ENCODE data around the gene ADD3.
"Not testable (repeated sequence)": the region's sequence is repeated elsewhere in the genome, so short reads cannot be mapped to it uniquely, and the experiment has no call there.

ADD3 gene

DNA sequence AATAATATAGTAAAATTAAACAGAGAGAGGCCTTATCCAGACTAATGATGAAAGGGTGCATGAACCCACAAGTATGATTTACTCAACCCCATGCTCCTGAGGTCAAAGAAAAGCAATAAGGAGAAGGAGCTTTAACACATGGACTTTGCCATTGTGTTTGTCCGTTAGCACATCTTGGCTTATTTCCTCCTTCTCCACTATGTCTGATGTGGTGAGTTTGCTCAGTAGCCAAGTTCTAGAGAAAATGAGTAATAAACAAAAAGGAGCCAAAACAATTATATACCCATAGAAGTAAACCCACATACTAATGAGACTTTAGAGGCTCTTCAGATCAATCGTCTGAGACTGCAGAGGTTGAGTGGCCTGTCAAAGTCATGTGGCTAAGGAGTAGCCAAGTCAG lies 26.1 kb upstream of the ADD3 start:
- TF ChIP-seq MYC (IDR thresholded peaks at IDR 0.05; ENCODE audit: low read depth, low read length) (no peak), POLR2A (IDR thresholded peaks at IDR 0.05; ENCODE audit: extremely low read depth, insufficient read length) (no peak)
- TF ChIP-seq, protein P1, sequence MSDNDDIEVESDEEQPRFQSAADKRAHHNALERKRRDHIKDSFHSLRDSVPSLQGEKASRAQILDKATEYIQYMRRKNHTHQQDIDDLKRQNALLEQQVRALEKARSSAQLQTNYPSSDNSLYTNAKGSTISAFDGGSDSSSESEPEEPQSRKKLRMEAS (IDR thresholded peaks at IDR 0.05; ENCODE audit: low read depth, low read length) = no peak
- TF ChIP-seq, protein P2, sequence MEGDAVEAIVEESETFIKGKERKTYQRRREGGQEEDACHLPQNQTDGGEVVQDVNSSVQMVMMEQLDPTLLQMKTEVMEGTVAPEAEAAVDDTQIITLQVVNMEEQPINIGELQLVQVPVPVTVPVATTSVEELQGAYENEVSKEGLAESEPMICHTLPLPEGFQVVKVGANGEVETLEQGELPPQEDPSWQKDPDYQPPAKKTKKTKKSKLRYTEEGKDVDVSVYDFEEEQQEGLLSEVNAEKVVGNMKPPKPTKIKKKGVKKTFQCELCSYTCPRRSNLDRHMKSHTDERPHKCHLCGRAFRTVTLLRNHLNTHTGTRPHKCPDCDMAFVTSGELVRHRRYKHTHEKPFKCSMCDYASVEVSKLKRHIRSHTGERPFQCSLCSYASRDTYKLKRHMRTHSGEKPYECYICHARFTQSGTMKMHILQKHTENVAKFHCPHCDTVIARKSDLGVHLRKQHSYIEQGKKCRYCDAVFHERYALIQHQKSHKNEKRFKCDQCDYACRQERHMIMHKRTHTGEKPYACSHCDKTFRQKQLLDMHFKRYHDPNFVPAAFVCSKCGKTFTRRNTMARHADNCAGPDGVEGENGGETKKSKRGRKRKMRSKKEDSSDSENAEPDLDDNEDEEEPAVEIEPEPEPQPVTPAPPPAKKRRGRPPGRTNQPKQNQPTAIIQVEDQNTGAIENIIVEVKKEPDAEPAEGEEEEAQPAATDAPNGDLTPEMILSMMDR (IDR thresholded peaks at IDR 0.05; ENCODE audit: low read depth, low read length) = no peak
- no peak for DNase-seq (ENCODE audit: low read depth)
- H3K4me3 ChIP-seq (ENCODE audit: low read depth, low read length) = no peak overlapping the region

DNA sequence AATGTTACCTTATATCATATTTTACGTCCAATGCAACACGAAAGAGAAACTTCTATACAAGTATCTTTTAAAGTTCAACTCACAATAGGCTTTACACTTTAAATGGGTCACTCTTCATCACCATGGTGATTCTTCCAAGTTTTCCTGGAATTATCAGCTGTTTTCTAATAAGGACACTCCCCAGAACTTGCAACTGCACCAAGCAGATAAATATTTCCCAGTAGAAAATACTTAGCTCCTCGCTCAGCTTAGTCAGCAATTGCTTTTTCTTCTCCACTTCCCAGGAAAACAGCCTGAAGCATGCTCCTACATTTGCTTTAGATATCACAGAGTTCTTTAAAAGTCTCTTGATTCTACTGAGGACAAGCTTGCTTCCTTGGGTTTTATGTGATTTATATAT lies 25.7 kb upstream of the ADD3 start:
- no peak for DNase-seq (ENCODE audit: low read depth)
- H3K4me3 ChIP-seq (ENCODE audit: low read depth, low read length) = no peak overlapping the region
- TF ChIP-seq, protein P1 (IDR thresholded peaks at IDR 0.05; ENCODE audit: low read depth, low read length) = no peak
- TF ChIP-seq MYC (IDR thresholded peaks at IDR 0.05; ENCODE audit: low read depth, low read length) (no peak), POLR2A (IDR thresholded peaks at IDR 0.05; ENCODE audit: extremely low read depth, insufficient read length) (no peak)
- TF ChIP-seq, protein P2 (IDR thresholded peaks at IDR 0.05; ENCODE audit: low read depth, low read length) = no peak

DNA sequence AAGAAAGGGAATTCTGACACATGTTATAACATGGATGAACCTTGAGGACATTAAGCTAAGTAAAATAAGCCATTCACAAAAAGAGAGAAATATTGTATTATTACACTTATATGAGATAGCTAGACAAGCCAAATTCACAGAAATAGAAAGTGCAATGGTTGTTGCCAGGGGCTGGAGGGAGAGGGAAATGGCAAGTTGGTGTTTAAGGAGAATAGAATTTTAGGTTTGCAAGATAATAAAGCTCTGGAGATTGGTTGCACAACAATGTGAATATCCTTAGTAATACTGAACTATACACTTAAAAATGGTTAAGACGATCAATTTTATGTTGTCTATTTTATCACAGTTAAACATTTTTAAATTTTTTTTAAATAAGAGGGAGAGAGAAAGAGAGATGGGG lies 25.0 kb upstream of the ADD3 start:
- H3K4me3 ChIP-seq (ENCODE audit: low read depth, low read length) = no peak overlapping the region
- TF ChIP-seq MYC (IDR thresholded peaks at IDR 0.05; ENCODE audit: low read depth, low read length) = no peak
- no peak for TF ChIP-seq POLR2A (IDR thresholded peaks at IDR 0.05; ENCODE audit: extremely low read depth, insufficient read length)
- TF ChIP-seq, protein P1 (IDR thresholded peaks at IDR 0.05; ENCODE audit: low read depth, low read length) = no peak
- TF ChIP-seq, protein P2 (IDR thresholded peaks at IDR 0.05; ENCODE audit: low read depth, low read length) = no peak
- DNase-seq (ENCODE audit: low read depth) = no peak

DNA sequence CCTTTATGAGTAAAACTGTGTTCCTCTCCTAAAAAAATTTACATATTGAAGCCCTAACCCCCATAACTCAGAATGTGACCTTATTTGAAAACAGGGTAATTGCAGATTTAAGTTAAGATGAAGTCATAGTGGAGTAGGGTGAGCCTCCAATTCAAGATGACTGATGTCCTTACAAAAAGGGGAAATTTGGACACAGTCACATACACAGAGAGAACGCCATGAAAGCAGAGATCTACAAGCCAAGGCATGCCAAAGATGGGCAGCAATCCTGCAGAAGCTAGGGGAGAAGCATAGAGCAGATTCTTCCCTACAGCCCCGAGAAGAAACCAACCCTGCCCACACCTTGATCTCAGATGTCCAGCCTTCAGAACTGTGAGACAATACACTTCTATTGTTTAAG lies 23.8 kb upstream of the ADD3 start:
- TF ChIP-seq, protein P1 (IDR thresholded peaks at IDR 0.05; ENCODE audit: low read depth, low read length) = no peak
- no peak overlapping the region for H3K4me3 ChIP-seq (ENCODE audit: low read depth, low read length)
- no peak for DNase-seq (ENCODE audit: low read depth)

DNA sequence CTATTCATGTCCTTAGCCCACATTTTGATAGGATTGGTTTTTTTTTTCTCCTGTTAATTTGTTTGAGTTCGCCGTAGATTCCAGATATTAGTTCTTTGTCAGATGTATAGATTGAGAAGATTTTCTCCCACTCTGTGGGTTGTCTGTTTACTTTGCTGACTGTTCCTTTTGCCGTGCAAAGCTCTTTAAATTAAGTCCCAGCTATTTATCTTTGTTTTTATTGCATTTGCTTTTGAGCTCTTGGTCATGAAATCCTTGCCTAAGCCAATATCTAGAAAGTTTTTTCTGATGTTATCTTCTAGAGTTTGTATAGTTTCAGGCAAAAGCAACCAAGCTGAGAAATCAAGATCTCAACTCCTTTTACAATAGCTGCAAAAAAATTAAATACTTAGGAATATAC lies 22.0 kb upstream of the ADD3 start:
- not testable (repeated sequence) for H3K4me3 ChIP-seq (ENCODE audit: low read depth, low read length); DNase-seq (ENCODE audit: low read depth)

DNA sequence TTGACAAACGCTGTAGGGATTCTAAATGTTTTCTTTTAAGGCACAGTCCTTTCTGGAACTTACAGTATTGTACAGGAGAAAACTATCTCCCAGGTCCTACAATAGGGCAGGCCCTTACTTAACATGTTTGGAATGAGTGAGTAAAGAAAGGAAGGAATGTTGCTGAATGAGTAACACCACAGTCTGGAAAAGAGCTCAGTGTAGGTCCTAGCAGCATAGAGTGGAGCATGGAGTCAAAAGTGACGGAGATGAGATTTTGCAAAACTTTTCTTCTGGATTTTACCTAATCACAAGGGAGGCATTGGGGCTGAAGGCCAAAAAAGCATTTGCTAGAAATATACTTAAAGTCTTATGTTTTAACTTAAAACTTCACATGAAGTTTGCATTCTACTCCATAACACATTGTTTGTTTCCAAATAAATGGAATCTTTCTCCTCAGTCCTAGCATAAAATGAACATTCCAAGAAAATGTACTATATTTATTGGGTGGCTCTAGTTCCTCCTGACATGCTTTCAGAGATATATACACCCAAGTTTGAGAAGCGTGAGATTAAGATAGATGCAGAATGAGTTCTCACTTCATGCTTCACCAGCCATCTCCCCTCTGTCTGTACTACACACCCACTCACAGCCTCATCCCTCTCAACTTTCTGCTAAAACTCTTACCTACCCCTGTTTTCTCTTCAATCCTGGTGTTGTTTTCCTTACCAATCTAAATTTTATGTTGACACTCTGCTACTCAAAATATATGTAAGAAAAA lies 20.2 kb upstream of the ADD3 start:
- no peak for DNase-seq (ENCODE audit: low read depth)
- no peak for TF ChIP-seq MYC (IDR thresholded peaks at IDR 0.05; ENCODE audit: low read depth, low read length)
- TF ChIP-seq, protein P2 (IDR thresholded peaks at IDR 0.05; ENCODE audit: low read depth, low read length) = no peak
- TF ChIP-seq, protein P1 (IDR thresholded peaks at IDR 0.05; ENCODE audit: low read depth, low read length) = no peak
- no peak for TF ChIP-seq POLR2A (IDR thresholded peaks at IDR 0.05; ENCODE audit: extremely low read depth, insufficient read length)
- H3K4me3 ChIP-seq (ENCODE audit: low read depth, low read length) = no peak overlapping the region

DNA sequence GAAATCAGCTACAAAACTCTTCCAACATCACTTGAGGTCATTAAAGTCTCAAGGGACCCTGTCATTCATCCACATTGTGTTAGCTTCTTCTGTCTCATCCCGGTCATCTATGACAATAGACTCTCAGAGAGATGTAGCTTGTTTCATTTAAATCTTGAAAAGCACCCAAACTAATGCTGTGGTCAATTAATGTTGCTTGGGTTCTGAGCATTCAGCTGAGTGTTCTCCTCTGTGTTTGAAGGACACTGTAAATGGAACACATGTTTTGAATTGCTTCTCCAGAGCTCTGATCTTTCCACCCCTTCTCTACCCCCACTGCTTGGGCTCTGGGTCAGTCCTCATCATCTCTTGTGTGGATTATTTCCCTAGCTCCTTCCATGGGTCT lies 19.6 kb upstream of the ADD3 start:
- TF ChIP-seq, protein P1 (IDR thresholded peaks at IDR 0.05; ENCODE audit: low read depth, low read length) = no peak
- no peak for TF ChIP-seq MYC (IDR thresholded peaks at IDR 0.05; ENCODE audit: low read depth, low read length)
- TF ChIP-seq, protein P2 (IDR thresholded peaks at IDR 0.05; ENCODE audit: low read depth, low read length) = no peak
- TF ChIP-seq POLR2A (IDR thresholded peaks at IDR 0.05; ENCODE audit: extremely low read depth, insufficient read length) = no peak
- H3K4me3 ChIP-seq (ENCODE audit: low read depth, low read length) = no peak overlapping the region

More for the DNA sequence above, 19.6 kb upstream of the ADD3 start:
- DNase-seq (ENCODE audit: low read depth) = no peak

Measured in NB4 (cell line).